Keratinocyte (primary cell): ENCODE measurements around the gene TMIGD2. TPM values are rescaled to one million over a fixed set of nuclear protein-coding genes. Genes with fewer than 3 reads are reported as not detected.

Experiments
- DNase-seq: peaks from one replicate; pipeline ENCODE4 v3.0.0-alpha.2; 2011; ENCODE audit warnings: low read depth, missing footprints, low spot score
- FAIRE-seq: peaks from 2 replicates; lab custom pipeline; 2011; peaks lifted over from hg19 to GRCh38; lab: Jason Lieb, UNC
- H2AFZ ChIP-seq: 2 replicates; pipeline ENCODE4 v1.6.0; 2012; ENCODE audit warnings: low read length, control low read depth, inconsistent platforms; ENCODE audit not compliant: control insufficient read depth
- H3K27ac ChIP-seq: 2 replicates; pipeline ENCODE4 v1.5.1; 2011; ENCODE audit warnings: low read length; ENCODE audit not compliant: control insufficient read depth, insufficient read depth
- H3K27me3 ChIP-seq: 3 replicates; pipeline ENCODE4 v1.6.0; 2011; ENCODE audit warnings: low read length; ENCODE audit not compliant: control insufficient read depth, insufficient read depth; ENCODE audit errors: extremely low read depth
- H3K36me3 ChIP-seq, 2 experiments: 2 replicates in 1 of 2; 3 replicates in 1 of 2; pipeline ENCODE4 v1.5.1; 2011; ENCODE audit warnings: low read length in 2 of 2, mild to moderate bottlenecking in 1 of 2; ENCODE audit not compliant: control insufficient read depth in 2 of 2, insufficient read depth in 2 of 2; ENCODE audit errors: extremely low read depth in 1 of 2
- H3K4me1 ChIP-seq: 3 replicates; pipeline ENCODE4 v1.5.1; 2011; ENCODE audit warnings: low read length; ENCODE audit not compliant: control insufficient read depth, insufficient read depth; ENCODE audit errors: extremely low read depth
- H3K4me2 ChIP-seq: 3 replicates; pipeline ENCODE4 v1.6.0; 2011; ENCODE audit warnings: low read depth, low read length; ENCODE audit not compliant: control insufficient read depth, insufficient read depth; ENCODE audit errors: extremely low read depth
- H3K4me3 ChIP-seq, 3 experiments: fragments of 200-600 bp in 1 of 3; sonication (generic) in 1 of 3; 2 replicates in 2 of 3; 3 replicates in 1 of 3; pipeline ENCODE4 v1.5.1; 2011 to 2016; ENCODE audit warnings: low read length in 3 of 3, mild to moderate bottlenecking in 3 of 3, control low read depth in 2 of 3, inconsistent platforms in 1 of 3, low read depth in 1 of 3, mixed read lengths in 1 of 3, mixed run types in 1 of 3, moderate library complexity in 1 of 3; ENCODE audit not compliant: control insufficient read depth in 2 of 3, insufficient read depth in 2 of 3; ENCODE audit errors: extremely low read depth in 1 of 3
- H3K79me2 ChIP-seq: 2 replicates; pipeline ENCODE4 v1.6.0; 2012; ENCODE audit warnings: low read length; ENCODE audit not compliant: control insufficient read depth, insufficient read depth
- H3K9ac ChIP-seq: 3 replicates; pipeline ENCODE4 v1.6.0; 2011; ENCODE audit warnings: low read length; ENCODE audit not compliant: control insufficient read depth, insufficient read depth; ENCODE audit errors: extremely low read depth
- H3K9me1 ChIP-seq: 3 replicates; pipeline ENCODE4 v1.6.0; 2011; ENCODE audit warnings: low read length; ENCODE audit not compliant: control insufficient read depth, insufficient read depth; ENCODE audit errors: extremely low read depth
- H3K9me3 ChIP-seq: 2 replicates; pipeline ENCODE4 v1.5.1; 2012; ENCODE audit warnings: low read depth, low read length; ENCODE audit not compliant: control insufficient read depth
- H4K20me1 ChIP-seq: 3 replicates; pipeline ENCODE4 v1.6.0; 2011; ENCODE audit warnings: low read length; ENCODE audit not compliant: control insufficient read depth, insufficient read depth; ENCODE audit errors: extremely low read depth
- EZH2 ChIP-seq: IDR thresholded peaks from one replicate; pipeline ENCODE4 v1.6.1; 2012; ENCODE audit warnings: inconsistent platforms, mild to moderate bottlenecking, low read length, moderate library complexity
- dilution Hi-C: fragments of 300-500 bp; cut with MboI; formaldehyde crosslinking; loops from one replicate; pipeline ENCODE4 v1.7.0; 2020; ENCODE audit warnings: low sequenced_read_pairs; ENCODE audit not compliant: extremely low pct_ligation_motif_present
- polyA plus RNA-seq, 5 experiments: library from polyadenylated mRNA; depleted of rRNA in 3 of 5; stranded (reverse) in 3 of 5; stranded (forward) in 1 of 5; unstranded in 1 of 5; fragments of >200 nt; gene quantifications; 1 replicate in 1 of 5; 2 replicates in 3 of 5; 3 replicates in 1 of 5; pipeline versions ENCODE4 v1.2.1 to v1.2.3, GENCODE V29; 2011 to 2012; ENCODE audit warnings: missing spikeins in 2 of 5, low read depth in 1 of 5, low replicate concordance in 1 of 5
- TF ChIP-seq, protein P1 (sequence below), 3 experiments: IDR thresholded peaks in 1 of 3; conservative IDR thresholded peaks in 1 of 3; optimal IDR thresholded peaks in 1 of 3; 2 replicates in 2 of 3; 3 replicates in 1 of 3; pipeline versions ENCODE3 to v1.5.1; 2011; ENCODE audit warnings: low read length in 3 of 3, mild to moderate bottlenecking in 3 of 3, moderate library complexity in 2 of 3, control low read depth in 1 of 3, inconsistent platforms in 1 of 3; ENCODE audit not compliant: insufficient read depth in 2 of 3; ENCODE audit errors: extremely low read depth in 1 of 3

Gene TMIGD2
- polyA plus RNA-seq, 1 donor (not counting 4 experiments of a cell fraction or from before 2014, with no cell fraction given): not detected

DNA sequence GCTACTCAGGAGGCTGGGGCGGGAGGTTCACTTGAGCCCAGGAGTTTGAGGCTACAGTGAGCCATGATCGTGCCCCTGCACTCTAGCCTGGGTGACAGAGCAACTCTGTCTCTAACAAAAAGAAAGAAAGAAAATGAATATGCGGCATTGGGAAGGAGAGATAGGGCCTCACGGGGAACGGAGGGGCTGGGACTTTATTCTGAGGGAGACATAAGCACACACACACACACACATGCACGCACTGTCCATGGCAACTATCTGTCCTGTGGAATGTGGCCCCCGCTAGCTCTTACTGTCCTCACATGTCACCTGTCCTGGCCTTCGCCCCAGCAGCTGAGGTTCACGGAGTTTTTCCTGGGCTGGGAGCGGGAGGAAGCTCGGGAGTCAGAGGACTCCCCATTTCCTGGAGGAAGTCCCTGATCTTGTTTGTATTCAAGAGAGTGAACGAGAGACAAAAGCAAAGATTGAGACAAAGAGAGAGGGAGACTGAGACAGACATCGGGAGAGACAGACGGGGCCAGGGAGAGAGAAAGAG lies 35.8 kb upstream of the TMIGD2 start:
- Histone ChIP-seq H3K79me2 (peaks cover 1% of the 10 kb centered on the region), H2AFZ (peak overlapping the region; percentile 85), H3K9ac (peak overlapping the region; percentile 80), H3K9me3 (no peaks in the 10 kb centered on the region), H3K27ac (peak overlapping the region; percentile 57), H3K9me1 (no peaks in the 10 kb centered on the region), H3K4me2 (peak overlapping the region; percentile 95), H3K27me3 (no peaks in the 10 kb centered on the region), H3K4me1 (peaks cover 6% of the 10 kb centered on the region), H4K20me1 (no peaks in the 10 kb centered on the region), H3K4me3 (peak overlapping the region; percentile 60 to 83 (median 65)), H3K36me3 (peaks cover 0 to 5% of the 10 kb centered on the region in 2 experiments)
- dilution Hi-C loops: no loop called here
- TF ChIP-seq EZH2: no peak
- TF ChIP-seq, protein P1, sequence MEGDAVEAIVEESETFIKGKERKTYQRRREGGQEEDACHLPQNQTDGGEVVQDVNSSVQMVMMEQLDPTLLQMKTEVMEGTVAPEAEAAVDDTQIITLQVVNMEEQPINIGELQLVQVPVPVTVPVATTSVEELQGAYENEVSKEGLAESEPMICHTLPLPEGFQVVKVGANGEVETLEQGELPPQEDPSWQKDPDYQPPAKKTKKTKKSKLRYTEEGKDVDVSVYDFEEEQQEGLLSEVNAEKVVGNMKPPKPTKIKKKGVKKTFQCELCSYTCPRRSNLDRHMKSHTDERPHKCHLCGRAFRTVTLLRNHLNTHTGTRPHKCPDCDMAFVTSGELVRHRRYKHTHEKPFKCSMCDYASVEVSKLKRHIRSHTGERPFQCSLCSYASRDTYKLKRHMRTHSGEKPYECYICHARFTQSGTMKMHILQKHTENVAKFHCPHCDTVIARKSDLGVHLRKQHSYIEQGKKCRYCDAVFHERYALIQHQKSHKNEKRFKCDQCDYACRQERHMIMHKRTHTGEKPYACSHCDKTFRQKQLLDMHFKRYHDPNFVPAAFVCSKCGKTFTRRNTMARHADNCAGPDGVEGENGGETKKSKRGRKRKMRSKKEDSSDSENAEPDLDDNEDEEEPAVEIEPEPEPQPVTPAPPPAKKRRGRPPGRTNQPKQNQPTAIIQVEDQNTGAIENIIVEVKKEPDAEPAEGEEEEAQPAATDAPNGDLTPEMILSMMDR (optimal IDR thresholded peaks at IDR 0.05 in 1 of 3, IDR thresholded peaks at IDR 0.05 in 1 of 3, conservative IDR thresholded peaks at IDR 0.05 in 1 of 3; ENCODE audit: extremely low read depth in 1 of 3, insufficient read depth in 2 of 3, low read length in 3 of 3): no peak
- DNase-seq (no peak), FAIRE-seq (peak; percentile 13)

DNA sequence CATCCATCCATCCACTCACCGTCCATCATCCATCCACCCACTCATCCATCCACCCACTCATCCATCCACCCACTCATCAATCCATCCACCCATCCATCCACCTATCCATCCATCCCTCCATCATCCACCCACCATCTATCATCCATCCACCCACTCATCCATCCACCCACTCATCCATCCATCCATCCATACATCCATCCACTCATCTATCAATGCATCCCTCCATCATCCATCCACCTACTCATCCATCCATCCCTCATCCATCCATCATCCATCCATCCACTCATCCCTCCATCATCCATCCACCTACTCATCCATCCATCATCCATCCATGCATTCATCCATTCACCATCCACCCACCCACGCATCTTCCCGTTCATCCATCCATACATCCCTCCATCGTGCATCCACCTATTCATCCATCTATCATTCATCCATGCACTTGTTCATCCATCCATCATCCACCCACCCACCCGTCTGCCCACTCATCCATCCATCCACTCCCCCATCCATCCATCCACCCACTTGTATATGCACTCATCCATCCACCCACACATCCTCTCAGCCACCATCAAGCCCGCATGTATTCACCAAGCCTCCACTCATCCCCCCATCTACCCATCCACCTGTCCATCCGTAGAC lies 32.9 kb upstream of the TMIGD2 start:
- dilution Hi-C loops: no loop called here
- no peak for FAIRE-seq

More for the DNA sequence above, 32.9 kb upstream of the TMIGD2 start:
- Histone ChIP-seq H4K20me1 (no peaks in the 10 kb centered on the region), H3K4me2 (no peak overlapping the region), H3K79me2 (peaks cover 1% of the 10 kb centered on the region), H3K27me3 (no peaks in the 10 kb centered on the region), H3K9me3 (no peaks in the 10 kb centered on the region), H3K9me1 (no peaks in the 10 kb centered on the region), H3K9ac (no peak overlapping the region), H3K36me3 (peaks cover 0 to 7% of the 10 kb centered on the region in 2 experiments), H3K27ac (no peak overlapping the region), H3K4me3 (no peak overlapping the region), H3K4me1 (peaks cover 6% of the 10 kb centered on the region), H2AFZ (no peak overlapping the region)
- TF ChIP-seq, protein P1 (optimal IDR thresholded peaks at IDR 0.05 in 1 of 3, IDR thresholded peaks at IDR 0.05 in 1 of 3, conservative IDR thresholded peaks at IDR 0.05 in 1 of 3; ENCODE audit: extremely low read depth in 1 of 3, insufficient read depth in 2 of 3, low read length in 3 of 3): no peak
- TF ChIP-seq EZH2: no peak
- no peak for DNase-seq
